Measurements from ENCODE around the gene PTPRJ. TPM values are rescaled to one million over a fixed set of nuclear protein-coding genes. Genes with fewer than 3 reads are reported as not detected.

Gene PTPRJ
- total and polyA plus RNA-seq, 2 of the 4 experiments (the other 2 are of a cell fraction) = 5.6 to 14.9 TPM

DNA sequence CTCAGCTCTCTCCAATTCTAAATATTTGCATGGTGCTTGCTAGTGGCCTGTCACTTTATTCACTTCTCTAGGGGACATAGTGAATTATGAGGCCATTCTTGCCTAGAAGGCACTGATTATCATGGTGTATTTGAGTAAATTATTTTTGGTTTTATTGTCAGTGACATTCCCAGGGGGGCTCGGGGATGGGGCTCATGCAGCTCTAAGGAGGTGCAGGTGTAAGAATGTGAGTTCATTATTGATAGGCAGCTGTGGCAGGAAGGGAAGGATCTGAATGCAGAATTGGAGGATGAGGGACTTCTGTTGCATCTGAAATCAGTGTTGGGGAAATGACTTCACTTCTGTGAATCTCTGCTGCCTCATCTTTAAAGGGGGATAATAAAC lies 182.5 kb downstream of the PTPRJ start:
- H3K4me2 ChIP-seq (ENCODE audit: low read depth, low read length) = no peak overlapping the region

More for the DNA sequence above, 182.5 kb downstream of the PTPRJ start:
- no peak overlapping the region for H2BK15ac ChIP-seq (ENCODE audit: low read depth, low read length)
- no peak overlapping the region for H2BK5ac ChIP-seq (ENCODE audit: low read depth, low read length, poor library complexity, severe bottlenecking)
- H3K9me1 ChIP-seq (ENCODE audit: insufficient read depth, low read length) = peaks cover 2% of the 10 kb centered on the region; the same call in 1 of the 2 replicates
- H3K27ac ChIP-seq (ENCODE audit: insufficient read depth, low read length) = no peak overlapping the region
- no TSS peak for BruUV-seq (replicated peaks)
- no peak overlapping the region for H3K23ac ChIP-seq (ENCODE audit: low read depth, low read length)
- ChIA-PET POLR2A (ENCODE audit: unreplicated experiment) (no interaction called here), CTCF (interaction anchor here (1.0 kb wide), 1 partner anchor 145 kb away, joined by 3 read pairs; no protein-coding TSS in a partner anchor)
- TF ChIP-seq, protein P1, sequence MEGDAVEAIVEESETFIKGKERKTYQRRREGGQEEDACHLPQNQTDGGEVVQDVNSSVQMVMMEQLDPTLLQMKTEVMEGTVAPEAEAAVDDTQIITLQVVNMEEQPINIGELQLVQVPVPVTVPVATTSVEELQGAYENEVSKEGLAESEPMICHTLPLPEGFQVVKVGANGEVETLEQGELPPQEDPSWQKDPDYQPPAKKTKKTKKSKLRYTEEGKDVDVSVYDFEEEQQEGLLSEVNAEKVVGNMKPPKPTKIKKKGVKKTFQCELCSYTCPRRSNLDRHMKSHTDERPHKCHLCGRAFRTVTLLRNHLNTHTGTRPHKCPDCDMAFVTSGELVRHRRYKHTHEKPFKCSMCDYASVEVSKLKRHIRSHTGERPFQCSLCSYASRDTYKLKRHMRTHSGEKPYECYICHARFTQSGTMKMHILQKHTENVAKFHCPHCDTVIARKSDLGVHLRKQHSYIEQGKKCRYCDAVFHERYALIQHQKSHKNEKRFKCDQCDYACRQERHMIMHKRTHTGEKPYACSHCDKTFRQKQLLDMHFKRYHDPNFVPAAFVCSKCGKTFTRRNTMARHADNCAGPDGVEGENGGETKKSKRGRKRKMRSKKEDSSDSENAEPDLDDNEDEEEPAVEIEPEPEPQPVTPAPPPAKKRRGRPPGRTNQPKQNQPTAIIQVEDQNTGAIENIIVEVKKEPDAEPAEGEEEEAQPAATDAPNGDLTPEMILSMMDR (conservative IDR thresholded peaks at IDR 0.05; ENCODE audit: low read depth, low read length) = no peak
- no peak for TF ChIP-seq BHLHE40 (IDR thresholded peaks at IDR 0.05; ENCODE audit: low read depth, low read length)
- TF ChIP-seq SMC3 (IDR thresholded peaks at IDR 0.05; ENCODE audit: low read depth, low read length) = no peak
- TF ChIP-seq MXI1 (IDR thresholded peaks at IDR 0.05; ENCODE audit: borderline replicate concordance, low read depth, low read length) = no peak
- no peak for TF ChIP-seq MAZ (IDR thresholded peaks at IDR 0.05; ENCODE audit: borderline replicate concordance, low read depth, low read length)
- TF ChIP-seq CHD1 (IDR thresholded peaks at IDR 0.05; ENCODE audit: low read depth, low read length) = no peak
- TF ChIP-seq RAD21 (IDR thresholded peaks at IDR 0.05; ENCODE audit: low read length) = no peak
- TF ChIP-seq POLR2A (IDR thresholded peaks at IDR 0.05; ENCODE audit: low read depth, low read length) = no peak
- no peak for TF ChIP-seq RFX5 (IDR thresholded peaks at IDR 0.05; ENCODE audit: low read depth, low read length)
- TF ChIP-seq ELK1 (IDR thresholded peaks at IDR 0.05; ENCODE audit: borderline replicate concordance, low read depth, low read length) = no peak
- no peak for TF ChIP-seq MAFK (IDR thresholded peaks at IDR 0.05; ENCODE audit: low read depth, low read length)
- no peak for TF ChIP-seq FOS (IDR thresholded peaks at IDR 0.05; ENCODE audit: low read depth, low read length)
- no peak for TF ChIP-seq CEBPB (IDR thresholded peaks at IDR 0.05; ENCODE audit: low read depth, low read length)
- TF ChIP-seq NFE2L2 (IDR thresholded peaks at IDR 0.05; ENCODE audit: low read depth, low read length) = no peak
- dilution Hi-C loops (cut with HindIII; ENCODE audit: low sequenced_read_pairs, unreplicated experiment) = no loop called here
- H4K8ac ChIP-seq (ENCODE audit: low read depth in 2 of 2, low read length in 2 of 2) = no peak overlapping the region
- ATAC-seq (ENCODE audit: low read depth) = no peak
- H2BK120ac ChIP-seq (ENCODE audit: low read depth, low read length) = no peak overlapping the region
- intact Hi-C loops (cut with micrococcal nuclease) = no loop called here
- H2AK5ac ChIP-seq (ENCODE audit: low read depth, low read length) = no peak overlapping the region
- H2BK20ac ChIP-seq (ENCODE audit: low read depth, low read length) = no peak overlapping the region
- no peak overlapping the region for H3K18ac ChIP-seq (ENCODE audit: low read depth, low read length)
- no peak overlapping the region for H3K4me3 ChIP-seq (ENCODE audit: insufficient read depth, low read depth, low read length)
- H3K4me1 ChIP-seq (ENCODE audit: control insufficient read depth, insufficient read depth, low read length) = peaks cover 2% of the 10 kb centered on the region; the same call in 1 of the 2 replicates
- H3K27me3 ChIP-seq (ENCODE audit: control insufficient read depth, insufficient read depth, low read length) = no peaks in the 10 kb centered on the region
- no peak overlapping the region for H2AK9ac ChIP-seq (replicated peaks; ENCODE audit: low read depth, low read length, poor library complexity)
- no peaks in the 10 kb centered on the region for H4K20me1 ChIP-seq (ENCODE audit: insufficient read depth, low read length)
- H3K14ac ChIP-seq (replicated peaks; ENCODE audit: low read depth, low read length) = no peak overlapping the region
- H3K56ac ChIP-seq (ENCODE audit: extremely low read depth, insufficient read depth, low read length) = no peak overlapping the region
- H3K9ac ChIP-seq (ENCODE audit: low read depth, low read length) = no peak overlapping the region
- in situ Hi-C loops (cut with MboI; ENCODE audit: low sequenced_read_pairs) = no loop called here
- DNase-seq = no peak
- peaks cover 7% of the 10 kb centered on the region for H3K36me3 ChIP-seq (ENCODE audit: control insufficient read depth, insufficient read depth, low read length)
- no peaks in the 10 kb centered on the region for H3K9me3 ChIP-seq (ENCODE audit: control insufficient read depth, insufficient read depth, low read length)
- no CpG with 5 or more reads among the region's 1 CpG for WGBS, 2 experiments (ENCODE audit: extremely low coverage in 2 of 2, insufficient read length in 1 of 2)
- H4K91ac ChIP-seq (ENCODE audit: insufficient read depth, low read depth, low read length) = no peak overlapping the region
- no peak overlapping the region for H2AFZ ChIP-seq (replicated peaks; ENCODE audit: low read length, poor library complexity)
- no peak overlapping the region for H3K4ac ChIP-seq (ENCODE audit: low read depth, low read length)
- H3K79me1 ChIP-seq (ENCODE audit: low read depth in 1 of 2, low read length in 2 of 2) = no peaks in the 10 kb centered on the region; a peak in 2 of 4 replicates
- no peak overlapping the region for H4K5ac ChIP-seq (ENCODE audit: low read depth, low read length)
